Measurements from ENCODE around the gene STK32B. TPM values are rescaled to one million over a fixed set of nuclear protein-coding genes. Genes with fewer than 3 reads are reported as not detected.

Gene STK32B
- total and polyA plus RNA-seq, 9 of the 15 experiments (the other 6 are each of a cell fraction or from before 2014, with no cell fraction given): 0.03 to 0.20 (median 0.07) TPM; not detected in 2

DNA sequence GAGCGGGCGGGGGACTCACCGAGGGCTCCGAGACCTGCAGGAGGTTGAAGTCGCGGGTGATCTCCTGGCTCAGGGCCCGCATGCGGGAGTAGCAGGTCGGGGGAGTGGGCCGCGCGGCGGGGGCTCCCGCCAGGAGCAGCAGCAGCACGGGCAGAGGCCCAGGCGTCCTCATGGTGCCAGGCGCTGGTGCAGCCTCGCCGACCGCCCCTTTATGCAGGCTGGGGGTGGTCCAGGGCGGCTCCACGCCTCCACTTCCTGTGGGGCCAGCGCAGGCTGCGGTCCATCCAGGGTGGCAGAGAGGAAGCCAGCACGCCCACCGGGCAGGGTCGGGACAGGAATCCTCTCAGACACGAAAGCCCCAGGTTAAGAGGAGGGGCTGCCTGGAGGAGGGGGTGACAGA is 32.0 kb upstream of the STK32B start, which contains the start of gene CYTL1 (continued):
- TF ChIP-seq, protein P1, sequence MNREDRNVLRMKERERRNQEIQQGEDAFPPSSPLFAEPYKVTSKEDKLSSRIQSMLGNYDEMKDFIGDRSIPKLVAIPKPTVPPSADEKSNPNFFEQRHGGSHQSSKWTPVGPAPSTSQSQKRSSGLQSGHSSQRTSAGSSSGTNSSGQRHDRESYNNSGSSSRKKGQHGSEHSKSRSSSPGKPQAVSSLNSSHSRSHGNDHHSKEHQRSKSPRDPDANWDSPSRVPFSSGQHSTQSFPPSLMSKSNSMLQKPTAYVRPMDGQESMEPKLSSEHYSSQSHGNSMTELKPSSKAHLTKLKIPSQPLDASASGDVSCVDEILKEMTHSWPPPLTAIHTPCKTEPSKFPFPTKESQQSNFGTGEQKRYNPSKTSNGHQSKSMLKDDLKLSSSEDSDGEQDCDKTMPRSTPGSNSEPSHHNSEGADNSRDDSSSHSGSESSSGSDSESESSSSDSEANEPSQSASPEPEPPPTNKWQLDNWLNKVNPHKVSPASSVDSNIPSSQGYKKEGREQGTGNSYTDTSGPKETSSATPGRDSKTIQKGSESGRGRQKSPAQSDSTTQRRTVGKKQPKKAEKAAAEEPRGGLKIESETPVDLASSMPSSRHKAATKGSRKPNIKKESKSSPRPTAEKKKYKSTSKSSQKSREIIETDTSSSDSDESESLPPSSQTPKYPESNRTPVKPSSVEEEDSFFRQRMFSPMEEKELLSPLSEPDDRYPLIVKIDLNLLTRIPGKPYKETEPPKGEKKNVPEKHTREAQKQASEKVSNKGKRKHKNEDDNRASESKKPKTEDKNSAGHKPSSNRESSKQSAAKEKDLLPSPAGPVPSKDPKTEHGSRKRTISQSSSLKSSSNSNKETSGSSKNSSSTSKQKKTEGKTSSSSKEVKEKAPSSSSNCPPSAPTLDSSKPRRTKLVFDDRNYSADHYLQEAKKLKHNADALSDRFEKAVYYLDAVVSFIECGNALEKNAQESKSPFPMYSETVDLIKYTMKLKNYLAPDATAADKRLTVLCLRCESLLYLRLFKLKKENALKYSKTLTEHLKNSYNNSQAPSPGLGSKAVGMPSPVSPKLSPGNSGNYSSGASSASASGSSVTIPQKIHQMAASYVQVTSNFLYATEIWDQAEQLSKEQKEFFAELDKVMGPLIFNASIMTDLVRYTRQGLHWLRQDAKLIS (CRISPR knock-in tag; IDR thresholded peaks at IDR 0.05): no peak
- TF ChIP-seq RUNX1 (IDR thresholded peaks at IDR 0.05; ENCODE audit: low read depth): no peak
- no peak for TF ChIP-seq EWSR1 (IDR thresholded peaks at IDR 0.05; ENCODE audit: borderline replicate concordance, low read depth, partially characterized antibody)
- no peak for TF ChIP-seq E2F3 (CRISPR knock-in tag; IDR thresholded peaks at IDR 0.05)
- TF ChIP-seq SOX6 (IDR thresholded peaks at IDR 0.05): no peak
- no peak for TF ChIP-seq ZNF124 (CRISPR knock-in tag; IDR thresholded peaks at IDR 0.05)

DNA sequence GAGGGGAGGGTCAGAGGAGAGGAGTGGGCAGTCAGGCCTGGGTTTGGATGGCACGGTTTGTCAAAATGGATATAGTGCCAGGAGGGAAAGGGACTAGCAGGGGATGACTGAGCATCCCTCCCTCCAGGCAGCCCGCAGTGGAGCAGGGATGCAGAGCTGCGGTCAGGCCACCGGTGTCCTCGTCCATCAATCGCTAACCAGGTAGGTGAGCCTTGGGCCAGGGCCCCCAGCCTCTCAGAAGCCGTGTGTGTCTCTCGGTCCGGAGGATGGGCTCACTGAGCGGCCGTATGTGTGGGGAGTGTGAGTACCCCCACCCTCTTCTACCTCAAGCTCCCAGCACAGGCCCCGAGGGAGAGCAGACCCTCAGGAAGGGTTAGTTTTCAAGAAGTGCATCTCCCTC is 31.5 kb upstream of the STK32B start:
- Histone ChIP-seq H3K9me1 (ENCODE audit: control insufficient read depth, insufficient read depth, low read length) (no peaks in the 10 kb centered on the region), H3K27me3 (ENCODE audit: control insufficient read depth in 2 of 2, insufficient read depth in 2 of 2, low read length in 2 of 2) (peaks cover 0 to 21% of the 10 kb centered on the region in 2 experiments; a peak in 2 of 5 replicates), H3K4me3 (no peak overlapping the region), H3K9me3 (replicated peaks; ENCODE audit: control insufficient read depth, insufficient read depth, low read depth, low read length) (no peaks in the 10 kb centered on the region), H4K20me1 (replicated peaks; ENCODE audit: control insufficient read depth, insufficient read depth, low read length) (no peaks in the 10 kb centered on the region), H3K4me1 (replicated peaks in 1 of 2; ENCODE audit: control insufficient read depth in 2 of 2, insufficient read depth in 2 of 2, low read length in 2 of 2) (peaks cover 2 to 9% of the 10 kb centered on the region in 2 experiments; a peak in 4 of 5 replicates), H2AFZ (ENCODE audit: low read depth, low read length) (no peak overlapping the region), H3K4me2 (ENCODE audit: insufficient read depth, low read length) (no peak overlapping the region), H3K79me2 (ENCODE audit: control insufficient read depth, insufficient read depth, low read length) (no peaks in the 10 kb centered on the region), H3K36me3 (ENCODE audit: control insufficient read depth, insufficient read depth, low read length) (no peaks in the 10 kb centered on the region), H3K9ac (ENCODE audit: insufficient read depth in 1 of 2, low read depth in 2 of 2, low read length in 2 of 2) (no peak overlapping the region), H3K27ac (ENCODE audit: extremely low read depth, low read depth, low read length) (no peak overlapping the region)
- no peak for TF ChIP-seq NFE2L1 (tag; IDR thresholded peaks at IDR 0.05; ENCODE audit: borderline replicate concordance, low read depth)
- TF ChIP-seq, protein P2, sequence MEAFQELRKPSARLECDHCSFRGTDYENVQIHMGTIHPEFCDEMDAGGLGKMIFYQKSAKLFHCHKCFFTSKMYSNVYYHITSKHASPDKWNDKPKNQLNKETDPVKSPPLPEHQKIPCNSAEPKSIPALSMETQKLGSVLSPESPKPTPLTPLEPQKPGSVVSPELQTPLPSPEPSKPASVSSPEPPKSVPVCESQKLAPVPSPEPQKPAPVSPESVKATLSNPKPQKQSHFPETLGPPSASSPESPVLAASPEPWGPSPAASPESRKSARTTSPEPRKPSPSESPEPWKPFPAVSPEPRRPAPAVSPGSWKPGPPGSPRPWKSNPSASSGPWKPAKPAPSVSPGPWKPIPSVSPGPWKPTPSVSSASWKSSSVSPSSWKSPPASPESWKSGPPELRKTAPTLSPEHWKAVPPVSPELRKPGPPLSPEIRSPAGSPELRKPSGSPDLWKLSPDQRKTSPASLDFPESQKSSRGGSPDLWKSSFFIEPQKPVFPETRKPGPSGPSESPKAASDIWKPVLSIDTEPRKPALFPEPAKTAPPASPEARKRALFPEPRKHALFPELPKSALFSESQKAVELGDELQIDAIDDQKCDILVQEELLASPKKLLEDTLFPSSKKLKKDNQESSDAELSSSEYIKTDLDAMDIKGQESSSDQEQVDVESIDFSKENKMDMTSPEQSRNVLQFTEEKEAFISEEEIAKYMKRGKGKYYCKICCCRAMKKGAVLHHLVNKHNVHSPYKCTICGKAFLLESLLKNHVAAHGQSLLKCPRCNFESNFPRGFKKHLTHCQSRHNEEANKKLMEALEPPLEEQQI (IDR thresholded peaks at IDR 0.05): no peak
- TF ChIP-seq ZKSCAN1 (IDR thresholded peaks at IDR 0.05; ENCODE audit: low read depth, low read length): no peak
- no peak for TF ChIP-seq ZNF232 (CRISPR knock-in tag; IDR thresholded peaks at IDR 0.05)
- no peak for TF ChIP-seq ZNF197 (CRISPR knock-in tag; IDR thresholded peaks at IDR 0.05; ENCODE audit: low read depth)
- TF ChIP-seq POLR2A (conservative IDR thresholded peaks at IDR 0.05): no peak
- TF ChIP-seq NONO (IDR thresholded peaks at IDR 0.05; ENCODE audit: low read depth in 2 of 2, low read length in 1 of 2): no peak
- no peak for TF ChIP-seq ZBED1 (IDR thresholded peaks at IDR 0.05)
- TF ChIP-seq FOXA3 (CRISPR knock-in tag; conservative IDR thresholded peaks at IDR 0.05 in 1 of 2, IDR thresholded peaks at IDR 0.05 in 1 of 2): no peak
- in situ Hi-C loops (cut with MboI): no loop called here
- CTCF ChIA-PET (ENCODE audit: low intra/inter-chr PET ratio): no interaction called here
- DNase-seq (ENCODE audit: extremely low read depth in 1 of 4, low spot score in 3 of 4): no peak
- intact Hi-C loops (cut with micrococcal nuclease): no loop called here
- POLR2A ChIA-PET: interaction anchor here (0.7 kb wide), 1 partner anchor 74 kb away, joined by 3 read pairs; no protein-coding TSS in a partner anchor
- no TSS peak for BruUV-seq (replicated peaks)
- 49% methylated on average over 10 of the region's 12 CpGs for WGBS (ENCODE audit: insufficient coverage, low coverage, missing lambda C conversion rate)
- no peak for FAIRE-seq
- 0 out of 3 replicates have a peak, but pooled peaks have one; percentile 24 for ATAC-seq
